ENCODE data around the gene ASB14.
"Not testable (repeated sequence)": the region's sequence is repeated elsewhere in the genome, so short reads cannot be mapped to it uniquely, and the experiment has no call there.

ASB14 gene

GRCh38 chr3:57292159-57292896, at the start of gene ASB14:
ASB14 (minus strand) TSS chr3:57292685; CDS start chr3:57292033, 652 bp downstream.
- no peak for DNase-seq (ENCODE audit: low read depth in 2 of 2)
- TF ChIP-seq, protein P1, sequence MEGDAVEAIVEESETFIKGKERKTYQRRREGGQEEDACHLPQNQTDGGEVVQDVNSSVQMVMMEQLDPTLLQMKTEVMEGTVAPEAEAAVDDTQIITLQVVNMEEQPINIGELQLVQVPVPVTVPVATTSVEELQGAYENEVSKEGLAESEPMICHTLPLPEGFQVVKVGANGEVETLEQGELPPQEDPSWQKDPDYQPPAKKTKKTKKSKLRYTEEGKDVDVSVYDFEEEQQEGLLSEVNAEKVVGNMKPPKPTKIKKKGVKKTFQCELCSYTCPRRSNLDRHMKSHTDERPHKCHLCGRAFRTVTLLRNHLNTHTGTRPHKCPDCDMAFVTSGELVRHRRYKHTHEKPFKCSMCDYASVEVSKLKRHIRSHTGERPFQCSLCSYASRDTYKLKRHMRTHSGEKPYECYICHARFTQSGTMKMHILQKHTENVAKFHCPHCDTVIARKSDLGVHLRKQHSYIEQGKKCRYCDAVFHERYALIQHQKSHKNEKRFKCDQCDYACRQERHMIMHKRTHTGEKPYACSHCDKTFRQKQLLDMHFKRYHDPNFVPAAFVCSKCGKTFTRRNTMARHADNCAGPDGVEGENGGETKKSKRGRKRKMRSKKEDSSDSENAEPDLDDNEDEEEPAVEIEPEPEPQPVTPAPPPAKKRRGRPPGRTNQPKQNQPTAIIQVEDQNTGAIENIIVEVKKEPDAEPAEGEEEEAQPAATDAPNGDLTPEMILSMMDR (IDR thresholded peaks at IDR 0.05; ENCODE audit: low read depth, low read length), result no peak
- no peak within 1 kb of the TSS for H3K4me3 ChIP-seq (replicated peaks in 1 of 2; ENCODE audit: low read depth in 2 of 2, low read length in 2 of 2)

DNA sequence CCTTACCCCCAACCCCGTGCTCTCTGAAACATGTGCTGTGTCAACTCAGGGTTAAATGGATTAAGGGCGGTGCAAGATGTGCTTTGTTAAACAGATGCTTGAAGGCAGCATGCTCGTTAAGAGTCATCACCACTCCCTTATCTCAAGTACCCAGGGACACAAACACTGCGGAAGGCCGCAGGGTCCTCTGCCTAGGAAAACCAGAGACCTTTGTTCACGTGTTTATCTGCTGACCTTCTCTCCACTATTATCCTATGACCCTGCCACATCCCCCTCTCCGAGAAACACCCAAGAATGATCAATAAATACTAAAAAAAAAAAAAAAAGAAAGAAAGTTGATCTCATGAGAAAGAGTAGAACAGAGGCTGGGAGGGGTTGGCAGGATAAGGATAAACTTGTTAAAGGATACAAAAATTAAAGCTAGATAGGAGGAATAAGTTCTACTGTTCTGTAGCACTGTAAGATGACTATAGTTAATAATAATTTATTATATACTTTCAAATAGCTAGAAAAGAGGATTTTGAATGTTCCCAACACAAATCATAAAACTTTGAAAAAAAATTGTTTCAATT, 46.7 kb upstream of the ASB14 start:
- not testable (repeated sequence) for DNase-seq (ENCODE audit: low read depth in 2 of 2); H3K4me3 ChIP-seq (replicated peaks in 1 of 2; ENCODE audit: low read depth in 2 of 2, low read length in 2 of 2)

GRCh38 chr3:57338272-57339070, 46.0 kb upstream of the ASB14 start:
- DNase-seq (ENCODE audit: low read depth in 2 of 2); H3K4me3 ChIP-seq (replicated peaks in 1 of 2; ENCODE audit: low read depth in 2 of 2, low read length in 2 of 2): not testable (repeated sequence)

GRCh38 chr3:57335283-57335938, 42.9 kb upstream of the ASB14 start:
- H3K4me3 ChIP-seq (replicated peaks in 1 of 2; ENCODE audit: low read depth in 2 of 2, low read length in 2 of 2), result no peak overlapping the region
- TF ChIP-seq, protein P1 (IDR thresholded peaks at IDR 0.05; ENCODE audit: low read depth, low read length), result no peak

GRCh38 chr3:57331078-57331610, 38.7 kb upstream of the ASB14 start:
- no peak for DNase-seq (ENCODE audit: low read depth in 2 of 2)
- H3K4me3 ChIP-seq (replicated peaks in 1 of 2; ENCODE audit: low read depth in 2 of 2, low read length in 2 of 2), result no peak overlapping the region
- TF ChIP-seq, protein P1 (IDR thresholded peaks at IDR 0.05; ENCODE audit: low read depth, low read length), result no peak

More at GRCh38 chr3:57335283-57335938, 42.9 kb upstream of the ASB14 start:
- no peak for DNase-seq (ENCODE audit: low read depth in 2 of 2)

GRCh38 chr3:57326498-57326897, 34.0 kb upstream of the ASB14 start:
- H3K4me3 ChIP-seq (replicated peaks in 1 of 2; ENCODE audit: low read depth in 2 of 2, low read length in 2 of 2); DNase-seq (ENCODE audit: low read depth in 2 of 2): not testable (repeated sequence)

DNA sequence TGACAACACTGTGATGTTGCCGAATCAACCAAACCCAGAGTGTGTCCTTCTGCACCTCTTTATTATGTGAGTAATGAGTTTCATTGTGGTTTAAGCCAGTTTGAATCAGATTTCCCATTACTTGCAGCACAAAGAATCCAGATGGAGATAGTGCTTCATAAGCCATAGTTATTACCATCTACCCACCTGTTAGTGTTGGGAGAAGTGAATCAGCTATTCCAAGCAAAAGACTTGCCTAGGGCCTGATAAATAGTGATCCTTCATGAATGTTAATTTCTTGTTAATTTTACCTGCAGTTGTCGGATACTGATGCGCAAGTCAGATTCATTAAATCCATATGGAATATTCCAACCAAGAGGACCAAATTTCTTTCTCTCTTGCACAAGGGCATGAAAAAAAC, 21.7 kb upstream of the ASB14 start:
- TF ChIP-seq, protein P1 (IDR thresholded peaks at IDR 0.05; ENCODE audit: low read depth, low read length), result no peak
- H3K4me3 ChIP-seq (replicated peaks in 1 of 2; ENCODE audit: low read depth in 2 of 2, low read length in 2 of 2), result no peak overlapping the region
- no peak for DNase-seq (ENCODE audit: low read depth in 2 of 2)

All from cardiac fibroblast (primary cell).